ENCODE measurements around the gene RPAP3.

Gene RPAP3

GRCh38 chr12:47742253-47742825 is 36.5 kb upstream of the RPAP3 start:
- DNase-seq, result no peak

- peak; percentile 83 to 92 for DNase-seq
These were observed 35.5 kb upstream of the RPAP3 start for GRCh38 chr12:47741340-47741703.

GRCh38 chr12:47740606-47741339 is 34.9 kb upstream of the RPAP3 start:
- DNase-seq, result no peak

GRCh38 chr12:47739979-47740378 is 34.1 kb upstream of the RPAP3 start:
- no peak for DNase-seq

GRCh38 chr12:47739297-47739696 is 33.5 kb upstream of the RPAP3 start:
- no peak for DNase-seq

- no peak for DNase-seq
These were observed 32.2 kb upstream of the RPAP3 start for GRCh38 chr12:47737936-47738594.

GRCh38 chr12:47736877-47737676 is 31.2 kb upstream of the RPAP3 start:
- DNase-seq, result peak; percentile 69 to 84

GRCh38 chr12:47736216-47736615 is 30.4 kb upstream of the RPAP3 start:
- DNase-seq, result no peak

GRCh38 chr12:47735649-47736048 is 29.8 kb upstream of the RPAP3 start:
- no peak for DNase-seq

GRCh38 chr12:47734725-47735480 is 29.1 kb upstream of the RPAP3 start:
- DNase-seq, result peak; percentile 40 to 64

GRCh38 chr12:47733142-47733541 is 27.3 kb upstream of the RPAP3 start:
- DNase-seq, result no peak

GRCh38 chr12:47732504-47732903 is 26.7 kb upstream of the RPAP3 start:
- no peak for DNase-seq

GRCh38 chr12:47731723-47732122 is 25.9 kb upstream of the RPAP3 start:
- DNase-seq, result no peak

GRCh38 chr12:47730341-47730744 is 24.5 kb upstream of the RPAP3 start:
- DNase-seq, result no peak

- DNase-seq, result no peak
These were observed 23.4 kb upstream of the RPAP3 start for GRCh38 chr12:47729233-47729632.

- DNase-seq, result no peak
These were observed 20.1 kb upstream of the RPAP3 start for GRCh38 chr12:47725893-47726292.

GRCh38 chr12:47725091-47725772 is 19.4 kb upstream of the RPAP3 start, which contains the start of gene ENDOU:
ENDOU (minus strand) TSS chr12:47725490; CDS start chr12:47725413, 77 bp downstream.
- DNase-seq, result no peak

GRCh38 chr12:47722941-47723631 is 17.3 kb upstream of the RPAP3 start:
- peak in 1 of 2 donors; percentile 31 for DNase-seq

GRCh38 chr12:47722136-47722834 is 16.5 kb upstream of the RPAP3 start:
- no peak for DNase-seq

GRCh38 chr12:47721431-47721973 is 15.7 kb upstream of the RPAP3 start:
- no peak for DNase-seq

All from hippocampal formation (tissue), 2 donors.